OCI-LY7 (cell line): Measurements from ENCODE around the gene DUSP22. TPM values are rescaled to one million over a fixed set of nuclear protein-coding genes. Genes with fewer than 3 reads are reported as not detected.

Source experiments
- BruUV-seq: library from RNA; stranded (reverse); fragments of 400-500 nt; replicated peaks from 2 replicates; lab custom pipeline; 2021; lab: Mats Ljungman, UMichigan
- CTCF ChIA-PET: fragments of 300-600 bp; sonication (Branson Sonifier 250); formaldehyde crosslinking; loops from one replicate; lab custom pipeline; 2022; ENCODE audit warnings: antibody characterized with exemption; ENCODE audit not compliant: unreplicated experiment; lab: Charles Lee
- POLR2A ChIA-PET: fragments of 300-600 bp; sonication (Branson Sonifier 250); formaldehyde crosslinking; loops from one replicate; lab custom pipeline; 2022; ENCODE audit warnings: antibody characterized with exemption; lab: Charles Lee
- DNase-seq: peaks from one replicate; pipeline ENCODE4 v3.0.0-alpha.2; 2015; ENCODE audit warnings: low spot score
- H2AFZ ChIP-seq: fragments of 200-600 bp; sonication (generic), shearing (Covaris generic); 2 replicates; pipeline ENCODE4 v1.6.1; 2014; ENCODE audit warnings: mild to moderate bottlenecking, antibody characterized with exemption, low read length, moderate library complexity
- H3K27ac ChIP-seq: fragments of 200-600 bp; sonication (generic); 2 replicates; pipeline ENCODE4 v1.5.1; 2014; ENCODE audit warnings: mixed run types, low read depth, mild to moderate bottlenecking, moderate library complexity, low read length, inconsistent platforms; ENCODE audit not compliant: poor library complexity, severe bottlenecking
- H3K36me3 ChIP-seq: fragments of 200-600 bp; sonication (generic); 2 replicates; pipeline ENCODE4 v1.6.1; 2014; ENCODE audit warnings: mild to moderate bottlenecking, antibody characterized with exemption, low read length, moderate library complexity, mixed read lengths; ENCODE audit not compliant: insufficient read depth
- H3K4me1 ChIP-seq: fragments of 200-600 bp; sonication (generic); 2 replicates; pipeline ENCODE4 v1.5.1; 2014; ENCODE audit warnings: mild to moderate bottlenecking, low read length; ENCODE audit not compliant: insufficient read depth, poor library complexity, severe bottlenecking
- H3K4me2 ChIP-seq: fragments of 200-600 bp; sonication (generic); 2 replicates; pipeline ENCODE4 v1.6.1; 2014; ENCODE audit warnings: mild to moderate bottlenecking, low read length
- H3K4me3 ChIP-seq: fragments of 200-600 bp; sonication (generic); 2 replicates; pipeline ENCODE4 v1.5.1; 2014; ENCODE audit warnings: mild to moderate bottlenecking, low read depth, low read length; ENCODE audit not compliant: poor library complexity, severe bottlenecking
- H3K79me2 ChIP-seq: fragments of 200-600 bp; sonication (generic); 2 replicates; pipeline ENCODE4 v1.6.1; 2016; ENCODE audit warnings: low read depth, mild to moderate bottlenecking, low read length, moderate library complexity, mixed read lengths; ENCODE audit not compliant: insufficient read depth
- H3K9me2 ChIP-seq: fragments of 200-600 bp; sonication (generic); 2 replicates; pipeline ENCODE4 v1.6.1; 2016; ENCODE audit warnings: mild to moderate bottlenecking, low read length, mixed read lengths; ENCODE audit not compliant: insufficient read depth
- H3K9me3 ChIP-seq: fragments of 200-600 bp; sonication (generic); 2 replicates; pipeline ENCODE4 v1.6.1; 2014; ENCODE audit warnings: mild to moderate bottlenecking, mixed run types, low read length, mixed read lengths
- H4K20me1 ChIP-seq: fragments of 200-600 bp; sonication (generic); 2 replicates; pipeline ENCODE4 v1.6.1; 2014; ENCODE audit warnings: mild to moderate bottlenecking, antibody characterized with exemption, low read length, moderate library complexity, mixed read lengths; ENCODE audit not compliant: insufficient read depth
- EZH2phosphoT487 ChIP-seq: fragments of 200-600 bp; sonication (generic); IDR thresholded peaks from 2 replicates; pipeline ENCODE4 v1.6.1; 2018; ENCODE audit warnings: low read depth, borderline replicate concordance, mild to moderate bottlenecking, mixed run types, antibody characterized with exemption, low read length, moderate library complexity, mixed read lengths
- intact Hi-C: fragments of 100-400 bp; cut with micrococcal nuclease; formaldehyde crosslinking; loops from one replicate; pipeline ENCODE4 v1.10.0; 2022; ENCODE audit not compliant: unreplicated experiment
- total RNA-seq, 2 experiments: library from RNA; depleted of rRNA in 1 of 2; stranded (reverse); fragments of >200 nt in 1 of 2; shearing (Covaris generic) in 1 of 2; gene quantifications; 2 replicates each; pipeline ENCODE4 v1.2.3, GENCODE V29; 2014 to 2022
- TF ChIP-seq, protein P1 (sequence below): fragments of 200-600 bp; sonication (generic); conservative IDR thresholded peaks from 2 replicates; pipeline ENCODE4 v1.5.1; 2014; ENCODE audit warnings: mild to moderate bottlenecking, antibody characterized with exemption, low read length, moderate library complexity, mixed read lengths

DUSP22 gene
- total RNA-seq, 2 experiments from 2014 or later: 149 to 171 TPM

DNA sequence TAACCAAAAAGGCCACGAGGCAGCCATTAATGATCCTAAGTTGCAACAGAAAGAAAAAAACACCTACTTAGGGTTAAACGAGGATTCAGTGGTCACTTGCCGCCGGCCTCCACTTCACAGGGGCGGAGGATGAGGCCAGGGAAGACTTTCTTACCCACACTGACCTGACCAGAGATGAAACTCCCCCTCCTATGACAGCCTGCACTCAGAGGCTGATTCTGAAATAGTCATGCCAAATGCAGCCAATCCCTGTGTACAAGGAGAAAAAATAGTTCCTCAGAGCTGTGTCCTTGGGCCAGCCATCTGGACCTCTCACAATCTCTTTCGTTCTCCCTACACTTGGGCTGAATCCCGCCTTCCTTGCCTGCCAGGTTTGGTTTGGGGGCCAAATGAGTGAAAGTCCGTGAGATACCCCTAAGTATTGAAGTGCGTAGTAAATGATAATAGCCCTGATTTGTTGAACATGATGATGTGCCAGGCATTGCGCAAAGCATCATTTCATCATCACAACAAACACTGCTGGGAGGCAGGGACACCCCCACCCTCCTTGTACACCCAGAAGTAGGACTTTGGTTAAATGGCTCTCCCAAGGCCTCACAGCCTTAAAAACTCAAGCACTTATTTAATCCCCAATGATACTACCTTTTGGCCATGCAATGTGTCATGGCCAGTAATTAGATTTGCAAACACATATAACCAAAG lies 96.1 kb downstream of the DUSP22 start:
- POLR2A ChIA-PET: interaction anchor here (0.8 to 4.5 kb wide), 5 partner anchors 11 to 65 kb away, joined by 3 to 27 read pairs (median 6); no protein-coding TSS in a partner anchor
- intact Hi-C loops: no loop called here
- TF ChIP-seq, protein P1, sequence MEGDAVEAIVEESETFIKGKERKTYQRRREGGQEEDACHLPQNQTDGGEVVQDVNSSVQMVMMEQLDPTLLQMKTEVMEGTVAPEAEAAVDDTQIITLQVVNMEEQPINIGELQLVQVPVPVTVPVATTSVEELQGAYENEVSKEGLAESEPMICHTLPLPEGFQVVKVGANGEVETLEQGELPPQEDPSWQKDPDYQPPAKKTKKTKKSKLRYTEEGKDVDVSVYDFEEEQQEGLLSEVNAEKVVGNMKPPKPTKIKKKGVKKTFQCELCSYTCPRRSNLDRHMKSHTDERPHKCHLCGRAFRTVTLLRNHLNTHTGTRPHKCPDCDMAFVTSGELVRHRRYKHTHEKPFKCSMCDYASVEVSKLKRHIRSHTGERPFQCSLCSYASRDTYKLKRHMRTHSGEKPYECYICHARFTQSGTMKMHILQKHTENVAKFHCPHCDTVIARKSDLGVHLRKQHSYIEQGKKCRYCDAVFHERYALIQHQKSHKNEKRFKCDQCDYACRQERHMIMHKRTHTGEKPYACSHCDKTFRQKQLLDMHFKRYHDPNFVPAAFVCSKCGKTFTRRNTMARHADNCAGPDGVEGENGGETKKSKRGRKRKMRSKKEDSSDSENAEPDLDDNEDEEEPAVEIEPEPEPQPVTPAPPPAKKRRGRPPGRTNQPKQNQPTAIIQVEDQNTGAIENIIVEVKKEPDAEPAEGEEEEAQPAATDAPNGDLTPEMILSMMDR: no peak
- TF ChIP-seq EZH2phosphoT487: no peak

GRCh38 chr6:389143-389542 lies 96.9 kb downstream of the DUSP22 start:
- peak overlapping the region; percentile 83 for H3K4me2 ChIP-seq
- H3K4me1 ChIP-seq: peaks cover 29% of the 10 kb centered on the region
- CTCF ChIA-PET: interaction anchor here (2.5 kb wide), 1 partner anchor 28 kb away, joined by 9 read pairs; no protein-coding TSS in a partner anchor
- no peak overlapping the region for H3K4me3 ChIP-seq
- no peaks in the 10 kb centered on the region for H3K9me2 ChIP-seq
- H3K9me3 ChIP-seq: no peaks in the 10 kb centered on the region
- H2AFZ ChIP-seq: peak overlapping the region; percentile 39; the same call in 1 of the 2 replicates
- peaks cover 11% of the 10 kb centered on the region; the same call in 1 of the 2 replicates for H4K20me1 ChIP-seq
- peaks cover 26% of the 10 kb centered on the region for H3K79me2 ChIP-seq
- POLR2A ChIA-PET: interaction anchor here (0.8 to 4.6 kb wide), 8 partner anchors 11 to 172 kb away, joined by 3 to 47 read pairs (median 19); no protein-coding TSS in a partner anchor
- H3K36me3 ChIP-seq: peaks cover 21% of the 10 kb centered on the region
- no TSS peak for BruUV-seq
- TF ChIP-seq, protein P1: no peak
- TF ChIP-seq EZH2phosphoT487: no peak
- DNase-seq: no peak
- intact Hi-C loops: no loop called here
- H3K27ac ChIP-seq: no peak overlapping the region

More for the DNA sequence above, 96.1 kb downstream of the DUSP22 start:
- no peaks in the 10 kb centered on the region for H3K9me2 ChIP-seq
- H3K4me3 ChIP-seq: no peak overlapping the region
- no peak overlapping the region for H3K27ac ChIP-seq
- H3K36me3 ChIP-seq: peaks cover 13% of the 10 kb centered on the region
- H3K4me1 ChIP-seq: peaks cover 25% of the 10 kb centered on the region
- no peak overlapping the region for H2AFZ ChIP-seq
- H3K9me3 ChIP-seq: no peaks in the 10 kb centered on the region
- no peak for DNase-seq
- no peak overlapping the region for H3K4me2 ChIP-seq
- no TSS peak for BruUV-seq
- H4K20me1 ChIP-seq: peaks cover 5% of the 10 kb centered on the region; the same call in 1 of the 2 replicates
- peaks cover 18% of the 10 kb centered on the region for H3K79me2 ChIP-seq
- CTCF ChIA-PET: no interaction called here
